Fibroblast of mammary gland (primary cell): ENCODE measurements around the gene EPG5.

Source experiments
- DNase-seq: peaks from one replicate; pipeline ENCODE4 v3.0.0-alpha.2; 2010; ENCODE audit warnings: low read depth
- H3K4me3 ChIP-seq: 2 replicates; pipeline ENCODE4 v1.5.1; 2011; ENCODE audit warnings: low read depth, mild to moderate bottlenecking, low read length, moderate library complexity; ENCODE audit not compliant: control insufficient read depth
- TF ChIP-seq, protein P1 (sequence below): conservative IDR thresholded peaks from 2 replicates; pipeline ENCODE4 v1.5.1; 2011; ENCODE audit warnings: low read depth, low read length, inconsistent platforms; ENCODE audit not compliant: control insufficient read depth, insufficient read depth

The EPG5 gene

DNA sequence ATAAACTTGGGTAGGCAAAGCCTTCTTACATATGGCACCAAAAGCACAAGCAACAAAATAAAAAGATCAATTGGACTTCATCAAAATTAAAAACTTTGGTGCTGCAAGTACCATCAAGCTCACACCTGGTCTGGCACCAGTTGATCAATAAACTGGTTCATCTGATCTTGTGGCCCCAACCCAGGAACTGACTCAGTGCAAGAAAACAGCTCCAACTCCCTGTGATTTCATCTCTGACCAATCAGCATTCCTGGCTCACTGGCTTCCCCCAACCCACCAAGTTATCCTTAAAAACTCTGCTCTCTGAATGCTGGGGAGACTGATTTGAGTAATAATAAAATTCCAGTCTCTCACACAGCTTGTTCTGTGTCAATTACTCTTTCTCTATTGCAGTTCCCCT lies 8.4 kb downstream of the EPG5 start:
- peak; percentile 49 for DNase-seq
- H3K4me3 ChIP-seq = no peak overlapping the region

DNA sequence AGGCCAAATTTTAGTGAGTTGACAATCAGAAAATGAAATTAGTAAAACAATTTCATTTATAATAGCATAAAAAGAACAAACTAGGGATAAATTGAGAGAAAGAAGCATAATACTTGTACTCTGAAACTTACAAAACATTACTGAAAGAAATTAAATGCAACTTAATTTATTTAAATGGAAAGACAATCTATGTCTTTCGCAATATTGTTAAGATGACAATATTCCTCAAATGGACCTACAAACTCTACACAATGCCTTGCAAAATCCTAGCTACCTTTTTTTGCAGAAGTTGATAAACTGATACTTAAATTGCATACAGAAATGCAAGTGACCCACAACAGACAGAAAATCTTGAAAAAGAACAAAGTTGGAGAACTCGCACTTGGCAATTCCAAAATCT lies 9.1 kb downstream of the EPG5 start:
- DNase-seq = no peak
- H3K4me3 ChIP-seq = no peak overlapping the region
- TF ChIP-seq, protein P1, sequence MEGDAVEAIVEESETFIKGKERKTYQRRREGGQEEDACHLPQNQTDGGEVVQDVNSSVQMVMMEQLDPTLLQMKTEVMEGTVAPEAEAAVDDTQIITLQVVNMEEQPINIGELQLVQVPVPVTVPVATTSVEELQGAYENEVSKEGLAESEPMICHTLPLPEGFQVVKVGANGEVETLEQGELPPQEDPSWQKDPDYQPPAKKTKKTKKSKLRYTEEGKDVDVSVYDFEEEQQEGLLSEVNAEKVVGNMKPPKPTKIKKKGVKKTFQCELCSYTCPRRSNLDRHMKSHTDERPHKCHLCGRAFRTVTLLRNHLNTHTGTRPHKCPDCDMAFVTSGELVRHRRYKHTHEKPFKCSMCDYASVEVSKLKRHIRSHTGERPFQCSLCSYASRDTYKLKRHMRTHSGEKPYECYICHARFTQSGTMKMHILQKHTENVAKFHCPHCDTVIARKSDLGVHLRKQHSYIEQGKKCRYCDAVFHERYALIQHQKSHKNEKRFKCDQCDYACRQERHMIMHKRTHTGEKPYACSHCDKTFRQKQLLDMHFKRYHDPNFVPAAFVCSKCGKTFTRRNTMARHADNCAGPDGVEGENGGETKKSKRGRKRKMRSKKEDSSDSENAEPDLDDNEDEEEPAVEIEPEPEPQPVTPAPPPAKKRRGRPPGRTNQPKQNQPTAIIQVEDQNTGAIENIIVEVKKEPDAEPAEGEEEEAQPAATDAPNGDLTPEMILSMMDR = no peak

More for the DNA sequence above, 8.4 kb downstream of the EPG5 start:
- TF ChIP-seq, protein P1 = no peak

DNA sequence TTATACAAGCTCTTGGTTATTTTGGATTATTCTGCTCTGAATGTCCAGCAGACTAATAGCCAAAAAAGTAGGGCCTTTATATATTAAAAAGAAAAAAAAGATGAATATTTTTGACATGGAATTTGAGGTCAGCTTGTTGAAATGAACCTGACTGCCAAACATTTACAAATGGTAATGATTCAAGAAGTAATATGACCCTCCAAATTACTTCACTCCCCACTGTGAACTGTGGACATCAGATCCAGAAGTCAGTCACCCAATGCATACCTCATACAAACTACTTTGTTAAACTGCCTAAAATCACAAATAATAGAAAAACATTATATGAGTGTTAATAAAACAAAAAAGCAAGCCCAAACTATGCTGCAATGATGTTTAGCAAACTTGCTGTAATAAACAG lies 10.0 kb downstream of the EPG5 start:
- no peak overlapping the region for H3K4me3 ChIP-seq
- TF ChIP-seq, protein P1 = no peak
- DNase-seq = peak; percentile 72

DNA sequence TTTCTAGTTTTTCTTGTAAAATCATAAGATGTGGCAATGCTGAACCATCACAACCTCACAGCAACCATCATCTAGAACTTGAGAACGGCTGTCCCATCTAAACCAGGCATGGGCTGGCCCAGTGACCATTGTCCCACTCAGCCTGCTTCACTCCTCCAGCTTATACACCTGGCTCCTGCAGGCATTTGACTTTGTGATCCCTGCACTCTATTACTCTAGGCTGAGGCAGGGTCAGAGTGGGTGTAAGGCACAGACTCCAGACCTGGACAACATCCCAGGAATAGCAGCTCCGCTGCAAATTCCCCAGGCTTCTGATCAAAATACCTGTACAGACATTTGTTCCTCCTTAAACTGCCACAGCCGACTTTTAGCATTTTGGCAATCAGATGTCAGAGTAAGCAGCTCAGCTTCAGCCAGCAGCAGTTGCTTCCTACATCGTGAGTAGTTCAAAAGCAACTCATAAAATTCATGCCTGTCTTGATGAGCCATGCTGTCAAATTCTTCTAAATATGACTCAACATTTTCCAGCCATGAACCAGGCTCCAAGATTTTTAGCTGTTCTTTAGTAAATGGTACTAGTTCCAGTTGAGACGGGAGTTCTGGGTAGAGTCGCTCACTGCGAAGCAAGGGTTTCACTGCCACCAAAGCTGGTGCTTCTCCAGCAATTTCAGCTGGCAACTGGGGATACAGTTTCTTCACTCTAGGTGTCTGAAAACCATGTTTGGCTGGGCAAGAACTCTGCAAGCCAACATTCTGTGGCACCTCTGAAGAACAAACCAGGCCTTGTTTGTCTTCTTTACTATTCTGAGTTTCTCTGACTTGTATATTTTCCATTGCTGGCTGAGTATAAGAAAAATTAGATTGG lies 12.8 kb downstream of the EPG5 start:
- TF ChIP-seq, protein P1 = no peak
- DNase-seq = peak; percentile 91
- no peak overlapping the region for H3K4me3 ChIP-seq

DNA sequence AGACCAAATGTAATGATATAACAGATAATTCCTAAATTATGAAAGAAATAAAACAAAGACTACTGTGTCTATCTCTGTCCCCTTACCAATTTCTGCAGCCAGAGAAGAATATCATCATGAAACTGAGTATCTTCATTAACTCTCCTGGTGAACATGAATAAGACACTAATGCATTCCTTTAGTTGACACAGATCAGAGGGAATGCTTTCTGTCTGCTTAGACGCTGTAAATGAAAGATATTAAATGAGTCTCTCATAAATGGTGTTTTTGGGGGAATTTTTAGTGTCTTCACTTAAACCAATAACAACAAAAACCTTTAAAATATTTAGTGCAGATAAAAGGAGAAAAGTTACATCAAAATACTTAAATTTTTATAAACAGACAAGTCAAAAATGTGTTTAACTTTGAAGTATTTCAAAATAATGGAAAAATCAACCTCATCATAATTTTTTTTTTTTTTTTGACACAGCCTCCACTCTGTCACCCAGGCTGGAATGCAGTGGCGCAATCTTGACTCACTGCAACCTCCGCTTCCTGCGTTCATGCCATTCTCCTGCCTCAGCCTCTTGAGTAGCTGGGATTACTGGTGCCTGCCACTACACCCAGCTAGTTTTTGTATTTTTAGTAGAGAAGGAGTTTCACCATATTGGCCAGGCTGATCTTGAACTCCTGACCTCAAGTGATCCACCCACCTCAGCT lies 16.0 kb downstream of the EPG5 start:
- H3K4me3 ChIP-seq = no peak overlapping the region
- DNase-seq = peak; percentile 84
- TF ChIP-seq, protein P1 = no peak

DNA sequence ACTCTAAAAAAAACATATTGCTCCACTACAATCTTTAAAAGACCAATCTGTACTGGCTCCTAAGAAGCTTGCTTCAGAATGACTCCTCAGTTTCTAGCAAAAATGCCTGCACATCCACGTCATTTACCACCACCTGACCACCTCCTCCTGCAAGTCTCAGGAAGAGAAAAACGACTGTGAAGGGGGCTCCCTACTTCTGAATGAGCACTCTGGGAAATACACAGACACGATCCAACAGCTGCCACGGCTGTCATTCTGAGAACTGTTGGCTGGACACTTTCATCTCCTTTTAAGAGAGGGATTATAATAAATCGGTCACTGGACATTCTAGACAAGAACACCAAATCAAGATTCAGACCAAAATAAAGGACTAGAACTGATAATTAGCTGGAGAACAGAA lies 21.5 kb downstream of the EPG5 start:
- TF ChIP-seq, protein P1 = no peak
- no peak for DNase-seq
- H3K4me3 ChIP-seq = no peak overlapping the region
